ENCODE results near the gene SDS. TPM values are rescaled to one million over a fixed set of nuclear protein-coding genes. Genes with fewer than 3 reads are reported as not detected.

SDS gene
- total and polyA plus RNA-seq, 2 donors (not counting 3 experiments of a cell fraction or from before 2014, with no cell fraction given) = not detected

DNA sequence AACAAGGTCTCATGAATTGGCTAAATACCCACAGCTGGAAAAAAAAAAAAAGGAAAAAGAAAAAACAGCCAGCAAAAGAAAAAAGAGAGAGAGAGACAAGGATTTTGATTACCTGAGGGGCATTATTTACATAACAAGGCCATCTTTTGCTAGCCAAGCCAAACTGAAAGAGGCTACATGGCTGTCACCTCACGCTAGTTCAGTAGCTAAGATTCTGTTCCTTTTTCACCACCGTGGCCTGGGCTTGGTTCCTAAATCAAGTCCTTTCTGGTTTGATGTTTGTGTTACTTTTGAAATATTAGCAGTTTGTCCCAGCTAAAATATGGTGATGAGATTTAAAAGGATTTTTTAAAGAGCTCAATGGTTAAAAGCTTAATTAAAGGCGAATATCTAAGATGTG is 2.0 kb upstream of the SDS start:
- no peak overlapping the region for H3K4me2 ChIP-seq (ENCODE audit: insufficient read depth, low read length)
- TF ChIP-seq FOS (IDR thresholded peaks at IDR 0.05; ENCODE audit: borderline replicate concordance, insufficient read depth, low read length) = no peak
- no peak for TF ChIP-seq POLR2A (IDR thresholded peaks at IDR 0.05; ENCODE audit: low read depth, low read length)
- TF ChIP-seq GATA2 (IDR thresholded peaks at IDR 0.05; ENCODE audit: insufficient read depth, insufficient read length, low read depth, low read length) = no peak
- no peak for TF ChIP-seq POLR2AphosphoS5 (IDR thresholded peaks at IDR 0.05; ENCODE audit: insufficient read depth, low read depth, low read length)
- TF ChIP-seq, protein P1, sequence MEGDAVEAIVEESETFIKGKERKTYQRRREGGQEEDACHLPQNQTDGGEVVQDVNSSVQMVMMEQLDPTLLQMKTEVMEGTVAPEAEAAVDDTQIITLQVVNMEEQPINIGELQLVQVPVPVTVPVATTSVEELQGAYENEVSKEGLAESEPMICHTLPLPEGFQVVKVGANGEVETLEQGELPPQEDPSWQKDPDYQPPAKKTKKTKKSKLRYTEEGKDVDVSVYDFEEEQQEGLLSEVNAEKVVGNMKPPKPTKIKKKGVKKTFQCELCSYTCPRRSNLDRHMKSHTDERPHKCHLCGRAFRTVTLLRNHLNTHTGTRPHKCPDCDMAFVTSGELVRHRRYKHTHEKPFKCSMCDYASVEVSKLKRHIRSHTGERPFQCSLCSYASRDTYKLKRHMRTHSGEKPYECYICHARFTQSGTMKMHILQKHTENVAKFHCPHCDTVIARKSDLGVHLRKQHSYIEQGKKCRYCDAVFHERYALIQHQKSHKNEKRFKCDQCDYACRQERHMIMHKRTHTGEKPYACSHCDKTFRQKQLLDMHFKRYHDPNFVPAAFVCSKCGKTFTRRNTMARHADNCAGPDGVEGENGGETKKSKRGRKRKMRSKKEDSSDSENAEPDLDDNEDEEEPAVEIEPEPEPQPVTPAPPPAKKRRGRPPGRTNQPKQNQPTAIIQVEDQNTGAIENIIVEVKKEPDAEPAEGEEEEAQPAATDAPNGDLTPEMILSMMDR (IDR thresholded peaks at IDR 0.05; ENCODE audit: extremely low read depth in 1 of 2, insufficient read depth in 1 of 2, low read depth in 1 of 2, low read length in 2 of 2) = no peak
- no peak for TF ChIP-seq EZH2 (IDR thresholded peaks at IDR 0.05; ENCODE audit: borderline replicate concordance, low read depth, low read length, severe bottlenecking)
- no peak for TF ChIP-seq MAX (IDR thresholded peaks at IDR 0.05; ENCODE audit: insufficient read depth, insufficient read length)
- no peak for TF ChIP-seq MYC (IDR thresholded peaks at IDR 0.05; ENCODE audit: low read depth, low read length)
- no peak for TF ChIP-seq JUN (IDR thresholded peaks at IDR 0.05; ENCODE audit: borderline replicate concordance, insufficient read depth, insufficient read length, low read depth)
- peaks cover 0 to 3% of the 10 kb centered on the region in 2 experiments for H3K27me3 ChIP-seq (ENCODE audit: control insufficient read depth in 2 of 2, insufficient read depth in 2 of 2, low read length in 2 of 2)
- DNase-seq (ENCODE audit: low read depth, low spot score) (no peak), FAIRE-seq (no peak)
- POLR2A ChIA-PET = no interaction called here
- no peaks in the 10 kb centered on the region for H3K4me1 ChIP-seq (ENCODE audit: control insufficient read depth, extremely low read depth, insufficient read depth, low read length)
- intact Hi-C loops (cut with micrococcal nuclease) = no loop called here
- H3K27ac ChIP-seq (ENCODE audit: insufficient read depth, low read depth, low read length) = no peak overlapping the region
- H3K9me3 ChIP-seq (replicated peaks; ENCODE audit: control insufficient read depth, insufficient read depth, low read length) = no peaks in the 10 kb centered on the region
- no peak overlapping the region for H2AFZ ChIP-seq (ENCODE audit: low read depth, low read length)
- no peaks in the 10 kb centered on the region for H3K9me1 ChIP-seq (replicated peaks; ENCODE audit: control insufficient read depth, extremely low read depth, insufficient read depth, low read length)
- no peaks in the 10 kb centered on the region for H3K36me3 ChIP-seq (ENCODE audit: control insufficient read depth in 2 of 2, extremely low read depth in 1 of 2, insufficient read depth in 2 of 2, low read length in 2 of 2)
- H3K4me3 ChIP-seq (replicated peaks in 1 of 3; ENCODE audit: insufficient read depth in 1 of 3, low read depth in 1 of 3, low read length in 3 of 3) = no peak overlapping the region
- no TSS peak for BruUV-seq (replicated peaks)
- H4K20me1 ChIP-seq (replicated peaks; ENCODE audit: control insufficient read depth, extremely low read depth, insufficient read depth, low read length) = no peaks in the 10 kb centered on the region
- CTCF ChIA-PET = interaction anchor here (0.5 to 6.3 kb wide), 3 partner anchors 19 to 208 kb away, joined by 3 to 42 read pairs (median 3); no protein-coding TSS in a partner anchor
- H3K9ac ChIP-seq (replicated peaks; ENCODE audit: extremely low read depth, insufficient read depth, low read length) = no peak overlapping the region
- H3K79me2 ChIP-seq (ENCODE audit: control insufficient read depth, insufficient read depth, low read length) = no peaks in the 10 kb centered on the region
- dilution Hi-C loops (cut with MboI; ENCODE audit: extremely low pct_ligation_motif_present, low sequenced_read_pairs) = no loop called here
